H1 (cell line): ENCODE data around the gene SQOR. TPM values are rescaled to one million over a fixed set of nuclear protein-coding genes. Genes with fewer than 3 reads are reported as not detected.

Source experiments
- CTCF ChIA-PET: fragments of 300-600 bp; sonication (Branson Sonifier 250); formaldehyde crosslinking; loops from one replicate; lab custom pipeline; 2021; ENCODE audit not compliant: partially characterized antibody; lab: Charles Lee
- POLR2A ChIA-PET: fragments of 300-600 bp; sonication (Branson Sonifier 250); formaldehyde crosslinking; loops from one replicate; lab custom pipeline; 2021; ENCODE audit warnings: inconsistent platforms; ENCODE audit not compliant: partially characterized antibody; lab: Charles Lee
- DNase-seq, 2 experiments: peaks; one replicate each; pipeline versions ENCODE4 v3.0.0 to v3.0.0-alpha.2; 2010 to 2022; ENCODE audit warnings: low spot score in 2 of 2, low read depth in 1 of 2, mixed read lengths in 1 of 2
- FAIRE-seq: peaks from 2 replicates; lab custom pipeline; 2011; peaks lifted over from hg19 to GRCh38; lab: Jason Lieb, UNC
- H2AFZ ChIP-seq: 2 replicates; pipeline ENCODE4 v1.8.1; 2012; ENCODE audit warnings: low read length, inconsistent platforms
- H2AK5ac ChIP-seq: 2 replicates; pipeline ENCODE4 v1.6.1; 2013; ENCODE audit warnings: low read depth, low read length
- H2BK120ac ChIP-seq: replicated peaks from 2 replicates; pipeline ENCODE3; 2013; ENCODE audit warnings: low read depth, low read length, inconsistent platforms
- H2BK12ac ChIP-seq: 2 replicates; pipeline ENCODE4 v1.6.1; 2013; ENCODE audit warnings: low read depth, low read length
- H2BK15ac ChIP-seq: 2 replicates; pipeline ENCODE4 v1.6.1; 2013; ENCODE audit warnings: low read length
- H2BK20ac ChIP-seq: 2 replicates; pipeline ENCODE4 v1.6.1; 2013; ENCODE audit warnings: low read length
- H2BK5ac ChIP-seq: 2 replicates; pipeline ENCODE4 v1.6.1; 2013; ENCODE audit warnings: low read depth, low read length
- H3K14ac ChIP-seq: 2 replicates; pipeline ENCODE4 v1.6.1; 2013; ENCODE audit warnings: inconsistent platforms; ENCODE audit not compliant: insufficient read length
- H3K18ac ChIP-seq: 2 replicates; pipeline ENCODE4 v1.6.1; 2013; ENCODE audit warnings: low read length; ENCODE audit errors: extremely low read depth
- H3K23ac ChIP-seq: 2 replicates; pipeline ENCODE4 v1.6.1; 2013; ENCODE audit warnings: inconsistent platforms; ENCODE audit not compliant: insufficient read length
- H3K23me2 ChIP-seq: 2 replicates; pipeline ENCODE4 v1.6.1; 2013; ENCODE audit warnings: low read depth, low read length
- H3K27ac ChIP-seq: 2 replicates; pipeline ENCODE4 v1.6.1; 2011; ENCODE audit warnings: low read depth, low read length, inconsistent platforms
- H3K27me3 ChIP-seq, 4 experiments: replicated peaks in 1 of 4; 1 replicate in 1 of 4; 2 replicates in 3 of 4; pipeline versions ENCODE4 v1.6.1 to v1.8.1; 2011 to 2013; ENCODE audit warnings: low read length in 3 of 4, mild to moderate bottlenecking in 3 of 4, inconsistent platforms in 2 of 4, mixed read lengths in 2 of 4, moderate library complexity in 1 of 4; ENCODE audit not compliant: control insufficient read depth in 3 of 4, insufficient read depth in 3 of 4; ENCODE audit errors: extremely low read depth in 1 of 4
- H3K36me3 ChIP-seq, 4 experiments: 2 replicates each; pipeline versions ENCODE4 v1.6.1 to v1.8.1; 2011 to 2013; ENCODE audit warnings: mild to moderate bottlenecking in 4 of 4, low read length in 3 of 4, moderate library complexity in 2 of 4, control low read depth in 1 of 4, inconsistent platforms in 1 of 4; ENCODE audit not compliant: insufficient read depth in 4 of 4, control insufficient read depth in 2 of 4
- H3K4ac ChIP-seq: replicated peaks from 2 replicates; pipeline ENCODE3; 2013; ENCODE audit warnings: low read length, low read depth, mixed read lengths, inconsistent platforms; ENCODE audit not compliant: insufficient read length
- H3K4me1 ChIP-seq, 4 experiments: replicated peaks in 1 of 4; 1 replicate in 1 of 4; 2 replicates in 3 of 4; pipeline versions ENCODE4 v1.6.1 to v1.8.1; 2011 to 2013; ENCODE audit warnings: low read length in 3 of 4, inconsistent platforms in 2 of 4, mixed read lengths in 1 of 4; ENCODE audit not compliant: insufficient read depth in 4 of 4, control insufficient read depth in 3 of 4
- H3K4me2 ChIP-seq, 2 experiments: 2 replicates each; pipeline versions ENCODE4 v1.6.1 to v1.8.1; 2011 to 2013; ENCODE audit warnings: low read depth in 2 of 2, low read length in 2 of 2, control low read depth in 1 of 2, inconsistent platforms in 1 of 2, mild to moderate bottlenecking in 1 of 2; ENCODE audit not compliant: insufficient read depth in 1 of 2
- H3K4me3 ChIP-seq, 4 experiments: fragments of 200-600, 300-600 bp in 1 of 4; sonication (generic), shearing (Covaris generic), sonication (Bioruptor Twin) in 1 of 4; 2 replicates each; pipeline versions ENCODE4 v1.5.1 to v1.8.1; 2011 to 2016; ENCODE audit warnings: low read length in 4 of 4, low read depth in 3 of 4, control low read depth in 2 of 4, inconsistent platforms in 2 of 4, mild to moderate bottlenecking in 2 of 4, mixed read lengths in 1 of 4, moderate library complexity in 1 of 4; ENCODE audit not compliant: insufficient read depth in 2 of 4; ENCODE audit errors: extremely low read depth in 1 of 4
- H3K56ac ChIP-seq: replicated peaks from 2 replicates; pipeline ENCODE3; 2013; ENCODE audit warnings: low read depth, mild to moderate bottlenecking, mixed read lengths, low read length, inconsistent platforms; ENCODE audit not compliant: insufficient read length
- H3K79me1 ChIP-seq: 2 replicates; pipeline ENCODE4 v1.6.1; 2013; ENCODE audit warnings: low read depth, low read length, control low read depth
- H3K79me2 ChIP-seq, 2 experiments: 2 replicates each; pipeline versions ENCODE4 v1.6.1 to v1.8.1; 2012 to 2013; ENCODE audit warnings: low read length in 2 of 2, mild to moderate bottlenecking in 2 of 2, inconsistent platforms in 1 of 2; ENCODE audit not compliant: insufficient read depth in 2 of 2, control insufficient read depth in 1 of 2
- H3K9ac ChIP-seq, 4 experiments: replicated peaks in 1 of 4; 1 replicate in 1 of 4; 2 replicates in 3 of 4; pipeline versions ENCODE4 v1.6.1 to v1.8.1; 2011 to 2013; ENCODE audit warnings: low read depth in 3 of 4, low read length in 3 of 4, control low read depth in 2 of 4, mild to moderate bottlenecking in 2 of 4, moderate library complexity in 2 of 4, inconsistent platforms in 1 of 4; ENCODE audit errors: extremely low read depth in 1 of 4
- H3K9me3 ChIP-seq, 2 experiments: 2 replicates each; pipeline versions ENCODE4 v1.6.1 to v1.8.1; 2012 to 2013; ENCODE audit warnings: mild to moderate bottlenecking in 2 of 2, moderate library complexity in 2 of 2, control low read depth in 1 of 2, inconsistent platforms in 1 of 2, low read depth in 1 of 2, low read length in 1 of 2, mixed read lengths in 1 of 2; ENCODE audit not compliant: insufficient read depth in 2 of 2
- H4K20me1 ChIP-seq, 2 experiments: replicated peaks in 1 of 2; 2 replicates each; pipeline versions ENCODE3 to v1.8.1; 2011 to 2013; ENCODE audit warnings: inconsistent platforms in 2 of 2, low read length in 2 of 2, mild to moderate bottlenecking in 1 of 2; ENCODE audit not compliant: insufficient read depth in 2 of 2, control insufficient read depth in 1 of 2
- H4K5ac ChIP-seq: 2 replicates; pipeline ENCODE4 v1.6.1; 2013; ENCODE audit warnings: low read length, low read depth, mixed read lengths, inconsistent platforms; ENCODE audit not compliant: insufficient read length
- H4K8ac ChIP-seq: 2 replicates; pipeline ENCODE4 v1.8.0; 2013; ENCODE audit warnings: mild to moderate bottlenecking, moderate library complexity, low read length, inconsistent platforms; ENCODE audit not compliant: insufficient read depth; ENCODE audit errors: extremely low read depth
- H4K91ac ChIP-seq: replicated peaks from 2 replicates; pipeline ENCODE3; 2013; ENCODE audit warnings: low read length, mixed read lengths, inconsistent platforms; ENCODE audit not compliant: insufficient read length
- KDM5A ChIP-seq: fragments of 200-600 bp; IDR thresholded peaks from 2 replicates; pipeline ENCODE4 v1.7.1; 2012; ENCODE audit warnings: mild to moderate bottlenecking, low read length, inconsistent platforms, mixed read lengths
- POU5F1 ChIP-seq: IDR thresholded peaks from 2 replicates; pipeline ENCODE4 v1.6.1; 2011; ENCODE audit warnings: low read depth, mild to moderate bottlenecking, low read length, moderate library complexity
- SP1 ChIP-seq: IDR thresholded peaks from 2 replicates; pipeline ENCODE4 v1.6.1; 2011; ENCODE audit warnings: low read depth, low read length
- WGBS, 2 experiments: shearing (Covaris generic) in 1 of 2; methylation state at CpG; one replicate each; pipeline versions ENCODE4 v1.1.6 to v1.1.7; 2013 to 2015; ENCODE audit warnings: low lambda C conversion rate in 2 of 2, mixed read lengths in 2 of 2, inconsistent platforms in 1 of 2, low coverage in 1 of 2, missing lambda C conversion rate in 1 of 2; ENCODE audit not compliant: insufficient replicate concordance in 2 of 2, insufficient coverage in 1 of 2, insufficient read length in 1 of 2; ENCODE audit errors: extremely low coverage in 1 of 2, missing lambda C conversion rate in 1 of 2; 5-methylcytosine and 5-hydroxymethylcytosine counted together
- polyA plus RNA-seq, 7 experiments: library from polyadenylated mRNA; depleted of rRNA in 3 of 7; stranded (reverse) in 5 of 7; unstranded in 2 of 7; fragments of >200 nt in 5 of 7; fragments of 200-250 nt in 2 of 7; gene quantifications; 1 replicate in 5 of 7; 2 replicates in 1 of 7; 4 replicates in 1 of 7; pipeline versions ENCODE4 v1.2.1 to v1.2.3, GENCODE V29; 2011 to 2013; ENCODE audit warnings: missing spikeins in 2 of 7, mixed read lengths in 2 of 7
- total RNA-seq: library from RNA; stranded (reverse); fragmentation: NEBNext Ultra II Directional; extraction: Animal tissue kit (Norgen Biotek cat#: 25700); gene quantifications from 2 replicates; pipeline ENCODE4 v1.2.1, GENCODE V29; 2021

SQOR gene
- total and polyA plus RNA-seq, 2 of the 8 experiments (the other 6 are each of a cell fraction or from before 2014, with no cell fraction given), result 0.20 to 0.22 TPM

GRCh38 chr15:45616901-45617323, 17.9 kb upstream of the SQOR start:
- DNase-seq (no peak), FAIRE-seq (no peak)
- Histone ChIP-seq H3K79me2 (no peaks in the 10 kb centered on the region), H3K27me3 (no peaks in the 10 kb centered on the region; a peak in 2 of 7 replicates), H4K91ac (no peak overlapping the region), H3K23me2 (no peaks in the 10 kb centered on the region), H2BK5ac (no peak overlapping the region), H2BK20ac (no peak overlapping the region), H2BK15ac (no peak overlapping the region), H3K9me3 (peaks cover 0 to 6% of the 10 kb centered on the region in 2 experiments; a peak in 1 of 4 replicates), H3K79me1 (no peaks in the 10 kb centered on the region), H4K20me1 (no peaks in the 10 kb centered on the region), H2AK5ac (no peak overlapping the region), H2AFZ (no peak overlapping the region), H2BK12ac (no peak overlapping the region), H2BK120ac (no peak overlapping the region), H3K18ac (no peak overlapping the region), H3K4ac (no peak overlapping the region), H3K27ac (no peak overlapping the region), H3K4me3 (no peak overlapping the region), H4K5ac (no peak overlapping the region), H3K4me1 (no peaks in the 10 kb centered on the region), H4K8ac (no peak overlapping the region), H3K56ac (no peak overlapping the region), H3K4me2 (no peak overlapping the region), H3K36me3 (no peaks in the 10 kb centered on the region), H3K23ac (no peak overlapping the region), H3K9ac (no peak overlapping the region), H3K14ac (no peak overlapping the region)
- ChIA-PET POLR2A (interaction anchor here (0.5 kb wide), 1 partner anchor 207 kb away, joined by 3 read pairs; no protein-coding TSS in a partner anchor), CTCF (interaction anchor here (0.5 to 1.7 kb wide), 5 partner anchors 19 to 159 kb away, joined by 3 to 5 read pairs (median 3); no protein-coding TSS in a partner anchor)
- WGBS, 2 experiments, result 86% methylated on average over 3 of the region's 3 CpGs; no CpG with 5 or more reads in 1 of the 2 experiments
- no peak for TF ChIP-seq SP1
- TF ChIP-seq KDM5A, result no peak
- no peak for TF ChIP-seq POU5F1
